H1 (cell line): ENCODE data around the gene DNAH1.

Experiments used
- BACH1 ChIP-seq: IDR thresholded peaks from 2 replicates; pipeline ENCODE4 v1.6.1; 2012; ENCODE audit warnings: low read length, improper control_type of control experiment
- BRCA1 ChIP-seq: IDR thresholded peaks from 2 replicates; pipeline ENCODE4 v1.6.1; 2012; ENCODE audit warnings: low read depth, low read length, improper control_type of control experiment
- CBX5 ChIP-seq: fragments of 300-800, 300-1000 bp; sonication (generic); IDR thresholded peaks from 2 replicates; pipeline ENCODE4 v1.7.1; 2016; ENCODE audit warnings: antibody characterized with exemption, low read length, low read depth
- CTCF ChIP-seq, 3 experiments: IDR thresholded peaks; 1 replicate in 2 of 3; 2 replicates in 1 of 3; pipeline versions ENCODE4 v1.5.1 to v1.6.1; 2011; ENCODE audit warnings: low read length in 3 of 3, mild to moderate bottlenecking in 3 of 3, inconsistent platforms in 2 of 3, low read depth in 1 of 3, moderate library complexity in 1 of 3; ENCODE audit not compliant: insufficient read depth in 1 of 3; ENCODE audit errors: control extremely low read depth in 1 of 3
- EP300 ChIP-seq, 2 experiments: IDR thresholded peaks; 1 replicate in 1 of 2; 2 replicates in 1 of 2; pipeline ENCODE4 v1.6.1; 2011 to 2012; ENCODE audit warnings: low read depth in 2 of 2, low read length in 2 of 2, mild to moderate bottlenecking in 2 of 2, borderline replicate concordance in 1 of 2, inconsistent platforms in 1 of 2, moderate library complexity in 1 of 2
- EZH2 ChIP-seq: fragments of 200-600 bp; sonication (generic); IDR thresholded peaks from 2 replicates; pipeline ENCODE4 v1.7.1; 2012; ENCODE audit warnings: low read depth, mild to moderate bottlenecking, moderate library complexity, low read length, inconsistent platforms; ENCODE audit not compliant: severe bottlenecking
- JUN ChIP-seq: IDR thresholded peaks from 2 replicates; pipeline ENCODE4 v1.6.1; 2011; ENCODE audit warnings: low read depth, mild to moderate bottlenecking, improper control_type of control experiment, low read length
- MAX ChIP-seq: IDR thresholded peaks from 2 replicates; pipeline ENCODE4 v1.6.1; 2012; ENCODE audit warnings: inconsistent platforms
- POLR2A ChIP-seq, 2 experiments: IDR thresholded peaks; 1 replicate in 1 of 2; 2 replicates in 1 of 2; pipeline ENCODE4 v1.6.1; 2011; ENCODE audit warnings: low read depth in 2 of 2, low read length in 2 of 2, mild to moderate bottlenecking in 2 of 2; ENCODE audit errors: control extremely low read depth in 1 of 2
- POLR2AphosphoS5 ChIP-seq: IDR thresholded peaks from 2 replicates; pipeline ENCODE4 v1.6.1; 2011; ENCODE audit warnings: low read depth, low read length
- POU5F1 ChIP-seq: IDR thresholded peaks from 2 replicates; pipeline ENCODE4 v1.6.1; 2011; ENCODE audit warnings: low read depth, mild to moderate bottlenecking, low read length, moderate library complexity
- RXRA ChIP-seq: IDR thresholded peaks from 2 replicates; pipeline ENCODE4 v1.6.1; 2011; ENCODE audit warnings: low read depth, mild to moderate bottlenecking, low read length, moderate library complexity; ENCODE audit not compliant: insufficient read depth

GRCh38 chr3:52359116-52359855 lies 43.2 kb downstream of the DNAH1 start:
- no peak for TF ChIP-seq POU5F1
- no peak for TF ChIP-seq POLR2A (IDR thresholded peaks at IDR 0.05; ENCODE audit: control extremely low read depth in 1 of 2, low read depth in 2 of 2, low read length in 2 of 2)
- no peak for TF ChIP-seq CTCF (IDR thresholded peaks at IDR 0.05; ENCODE audit: control extremely low read depth in 1 of 3, insufficient read depth in 1 of 3, low read depth in 1 of 3, low read length in 3 of 3)
- TF ChIP-seq CBX5, result no peak
- no peak for TF ChIP-seq RXRA
- TF ChIP-seq EP300 (IDR thresholded peaks at IDR 0.05; ENCODE audit: borderline replicate concordance in 1 of 2, low read depth in 2 of 2, low read length in 2 of 2), result no peak
- no peak for TF ChIP-seq POLR2AphosphoS5
- no peak for TF ChIP-seq EZH2
- no peak for TF ChIP-seq JUN
- no peak for TF ChIP-seq BACH1
- TF ChIP-seq MAX, result no peak
- TF ChIP-seq BRCA1, result no peak
